Right cardiac atrium (tissue), 5 donors: Measurements from ENCODE around the gene JAZF1. TPM values are rescaled to one million over a fixed set of nuclear protein-coding genes. Genes with fewer than 3 reads are reported as not detected.
A peak's percentile ranks its signal among the peaks of the same experiment; 100 is the strongest.

Source experiments
- ATAC-seq, 2 donors: fragments of 200-7000 bp; cut with Tn5 transposase; one replicate each; pipeline versions ENCODE4 v1.8.0 to v1.9.1; 2020; ENCODE audit warnings: moderate library complexity in 2 of 2, mild to moderate bottlenecking in 1 of 2
- DNase-seq, 3 donors: peaks; one replicate each; pipeline ENCODE4 v3.0.0-alpha.2; 2020
- H3K27ac ChIP-seq: one replicate; pipeline ENCODE4 v1.5.1; 2013; ENCODE audit warnings: mild to moderate bottlenecking, low read length, control low read depth, moderate library complexity
- H3K27me3 ChIP-seq: one replicate; pipeline ENCODE4 v1.6.1; 2013; ENCODE audit not compliant: control insufficient read depth, insufficient read depth
- H3K4me1 ChIP-seq: one replicate; pipeline ENCODE4 v1.6.1; 2013; ENCODE audit warnings: low read length; ENCODE audit not compliant: control insufficient read depth, insufficient read depth
- H3K4me3 ChIP-seq: one replicate; pipeline ENCODE4 v1.5.1; 2013; ENCODE audit warnings: low read length, control low read depth
- H3K9me3 ChIP-seq: one replicate; pipeline ENCODE4 v1.6.1; 2013; ENCODE audit warnings: low read length; ENCODE audit not compliant: control insufficient read depth
- WGBS: extraction: QIAGEN DNeasy Blood & Tissue Kit; methylation state at CpG from one replicate; pipeline ENCODE4 v1.1.7; 2013; 5-methylcytosine and 5-hydroxymethylcytosine counted together
- intact Hi-C, 4 donors: fragments of 100-400 bp; cut with DNase I; formaldehyde crosslinking; loops; one replicate each; pipeline versions ENCODE4 v1.11.0 to v1.14.0; 2022 to 2023
- polyA plus RNA-seq: library from polyadenylated mRNA; stranded (reverse); fragments of 200-250 nt; gene quantifications from one replicate; pipeline ENCODE4 v1.2.3, GENCODE V29; 2013
- total RNA-seq, 4 donors: library from RNA; stranded (reverse); fragmentation: NEBNext Ultra II Directional; extraction: Animal tissue kit (Norgen Biotek cat#: 25700); gene quantifications; one replicate each; pipeline ENCODE4 v1.2.1, GENCODE V29; 2021
- donor health status: healthy with polysubstance abuse.
- donor health status: DM: no; HTN: yes; CAD: no.
- donor health status: DM: no; HTN: no; CAD: no.
- donor health status: DM: no; HTN: yes; CAD: no; lungs with severe emphysema.
- donor health status: DM: yes; HTN: yes; CAD: no.

JAZF1 gene
- total and polyA plus RNA-seq, 5 donors, result 12.9 to 27.4 (median 23.9) TPM

DNA sequence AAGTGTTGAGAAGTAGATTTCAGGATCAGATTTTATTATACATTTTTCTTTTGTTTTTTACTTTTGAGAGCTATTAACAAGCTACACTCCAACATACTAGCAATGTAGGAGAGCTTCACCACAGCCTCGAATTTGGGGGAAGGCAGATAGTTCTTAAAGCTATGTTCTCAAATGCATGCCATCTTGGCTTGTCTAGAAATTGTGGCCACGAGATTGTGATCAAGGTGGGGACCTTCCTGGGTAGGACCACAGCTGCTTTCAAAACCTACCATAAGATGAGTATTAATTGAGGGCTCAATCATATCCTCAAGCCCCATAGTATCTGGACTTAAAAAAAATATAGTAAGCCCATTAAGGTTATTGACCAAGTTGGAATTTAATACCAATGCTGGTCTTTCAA is 27.9 kb upstream of the JAZF1 start:
- DNase-seq (no peak), ATAC-seq (no peak)
- Histone ChIP-seq H3K4me3 (no peak overlapping the region), H3K27ac (no peak overlapping the region), H3K9me3 (no peaks in the 10 kb centered on the region), H3K4me1 (no peaks in the 10 kb centered on the region), H3K27me3 (no peaks in the 10 kb centered on the region)
- 76% methylated on average over 2 of the region's 2 CpGs for WGBS
- intact Hi-C loops, result no loop called here

DNA sequence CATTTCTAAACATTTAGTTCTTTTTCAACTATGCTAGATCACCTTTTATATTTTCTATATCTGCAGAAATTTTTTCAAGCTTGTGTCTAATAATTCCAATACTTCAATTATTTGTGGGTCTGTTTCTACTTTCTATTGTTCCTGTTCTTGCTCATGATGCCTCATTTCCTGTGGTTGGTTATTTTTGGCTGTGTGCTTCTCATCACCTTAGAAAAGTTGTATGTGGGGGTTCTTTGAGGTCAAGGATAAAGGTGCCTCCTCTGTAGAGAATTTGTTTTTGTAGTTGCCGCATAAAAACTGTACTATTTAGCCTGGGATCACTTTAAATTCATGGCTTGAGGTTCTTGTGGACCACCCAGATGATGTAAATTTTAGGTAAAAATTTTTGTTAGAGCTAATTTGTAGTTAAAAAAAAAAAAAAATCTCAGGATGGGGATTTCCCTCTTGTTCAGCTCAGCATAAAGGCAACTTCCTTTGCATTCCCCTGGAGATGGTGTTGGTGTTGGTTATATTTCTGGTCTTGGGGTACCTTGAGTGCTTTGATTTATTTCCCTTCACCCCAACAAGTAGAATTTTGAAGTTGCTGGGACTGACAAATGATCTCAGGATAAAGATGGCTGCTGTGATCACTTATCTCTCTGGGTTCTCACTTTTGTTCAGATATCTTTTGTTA is 27.0 kb upstream of the JAZF1 start:
- Histone ChIP-seq H3K27ac (no peak overlapping the region), H3K4me3 (no peak overlapping the region), H3K4me1 (no peaks in the 10 kb centered on the region), H3K27me3 (no peaks in the 10 kb centered on the region), H3K9me3 (no peaks in the 10 kb centered on the region)
- intact Hi-C loops, result no loop called here
- no peak for DNase-seq
- no peak for ATAC-seq
- whole genome bisulfite sequencing, result 63% methylated on average over 1 of the region's 1 CpG

DNA sequence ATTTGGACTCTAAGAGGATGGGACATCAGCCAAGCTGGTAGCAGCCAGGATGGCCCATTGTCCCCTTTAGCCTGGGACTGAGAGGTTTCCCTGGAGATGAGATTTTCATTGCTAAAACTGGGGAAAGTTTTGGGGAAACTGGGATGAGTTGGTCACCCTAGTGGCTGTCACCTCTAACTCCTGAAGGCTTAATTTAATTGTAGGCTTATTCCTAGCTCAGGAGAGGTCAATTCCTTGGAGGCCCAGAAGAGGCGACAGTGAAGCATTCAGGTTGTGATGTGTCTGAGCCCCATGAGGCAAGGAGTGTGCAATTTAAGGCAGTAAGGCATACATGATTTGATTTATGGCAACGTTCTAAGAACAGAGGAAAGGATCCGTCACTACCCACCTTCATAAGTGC is 24.9 kb upstream of the JAZF1 start:
- ATAC-seq (no peak), DNase-seq (no peak)
- no peak overlapping the region for H3K4me3 ChIP-seq
- intact Hi-C loops, result no loop called here
- H3K9me3 ChIP-seq, result no peaks in the 10 kb centered on the region
- no peaks in the 10 kb centered on the region for H3K27me3 ChIP-seq
- H3K27ac ChIP-seq, result no peak overlapping the region
- 88% methylated on average over 3 of the region's 3 CpGs for WGBS
- no peaks in the 10 kb centered on the region for H3K4me1 ChIP-seq

DNA sequence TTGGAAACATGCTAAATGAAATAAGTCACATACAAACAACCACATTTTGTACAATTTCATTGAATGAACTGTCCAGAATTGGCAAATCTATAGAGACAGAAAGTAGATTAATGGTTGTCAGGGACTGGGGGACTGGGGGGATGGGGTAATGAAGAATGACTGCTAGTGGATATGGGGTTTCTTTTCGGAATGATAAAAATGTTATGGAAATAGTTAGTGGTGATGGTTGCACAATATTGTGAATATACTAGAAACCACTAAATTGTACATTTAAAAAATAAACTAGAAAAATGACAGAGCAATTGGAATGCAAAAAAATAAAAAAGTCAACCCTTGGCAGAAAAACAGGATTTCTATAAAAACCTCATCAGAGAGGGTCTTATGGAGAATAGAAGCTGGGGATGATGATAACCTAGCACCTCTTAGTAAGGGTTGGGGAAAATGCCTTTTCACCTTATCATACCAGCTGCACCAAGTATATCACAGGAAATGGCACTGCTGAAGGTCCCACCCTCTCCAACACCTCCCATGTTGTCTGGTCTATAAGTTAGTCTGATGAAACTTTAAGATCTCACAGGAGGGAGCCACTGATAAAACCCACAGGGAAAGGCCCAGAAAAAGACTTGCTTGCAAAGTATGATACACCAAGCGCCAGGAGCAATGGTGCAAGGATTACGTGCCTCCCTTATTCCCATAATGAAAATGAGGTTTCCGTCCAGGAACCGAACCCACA is 23.1 kb upstream of the JAZF1 start:
- intact Hi-C loops, result no loop called here
- no peak for ATAC-seq
- H3K27ac ChIP-seq, result no peak overlapping the region
- 95% methylated on average over 5 of the region's 5 CpGs for WGBS
- no peak for DNase-seq
- no peaks in the 10 kb centered on the region for H3K9me3 ChIP-seq
- H3K4me3 ChIP-seq, result no peak overlapping the region
- H3K27me3 ChIP-seq, result no peaks in the 10 kb centered on the region
- H3K4me1 ChIP-seq, result no peaks in the 10 kb centered on the region

DNA sequence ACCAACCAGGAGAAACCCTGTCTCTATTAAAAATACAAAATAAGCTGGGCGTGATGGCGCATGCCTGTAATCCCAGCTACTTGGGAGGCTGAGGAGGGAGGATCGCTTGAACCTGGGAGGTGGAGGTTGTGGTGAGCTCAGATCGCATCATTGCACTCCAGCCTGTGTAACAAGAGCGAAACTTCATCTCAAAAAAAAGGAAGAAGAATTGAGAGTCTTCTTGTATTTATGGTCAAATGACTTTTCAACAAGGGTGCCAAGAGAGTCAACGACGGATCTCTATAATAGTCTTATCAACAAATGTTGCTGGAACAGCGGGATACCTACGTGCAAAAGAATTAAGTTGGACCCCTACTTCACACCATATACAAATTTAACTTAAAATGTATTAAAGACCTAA is 21.6 kb upstream of the JAZF1 start:
- ATAC-seq, result no peak
- intact Hi-C loops, result no loop called here
- H3K27ac ChIP-seq, result no peak overlapping the region
- WGBS, result 95% methylated on average over 9 of the region's 9 CpGs
- no peaks in the 10 kb centered on the region for H3K9me3 ChIP-seq
- H3K4me3 ChIP-seq, result no peak overlapping the region
- DNase-seq, result no peak
- H3K27me3 ChIP-seq, result no peaks in the 10 kb centered on the region
- no peaks in the 10 kb centered on the region for H3K4me1 ChIP-seq

DNA sequence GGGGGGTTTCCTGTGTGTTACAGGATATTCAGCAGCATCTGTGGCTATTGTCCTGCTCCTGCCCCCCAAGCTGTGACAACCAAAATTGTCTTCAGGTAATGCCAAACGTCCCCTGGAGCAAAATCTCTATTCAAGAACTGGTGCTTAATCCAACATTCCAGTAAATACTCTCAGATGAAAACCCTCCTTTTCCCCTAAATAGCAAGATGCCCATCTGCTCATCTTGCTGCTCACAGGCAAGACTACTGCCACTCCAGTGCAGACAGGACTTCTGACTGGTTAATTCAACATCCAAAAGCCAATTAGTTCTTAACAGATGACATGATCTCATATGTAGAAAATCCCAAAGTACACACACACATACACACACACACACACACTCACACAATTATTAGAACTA is 20.5 kb upstream of the JAZF1 start:
- H3K27me3 ChIP-seq, result no peaks in the 10 kb centered on the region
- WGBS, result 49% methylated on average over 1 of the region's 1 CpG
- H3K9me3 ChIP-seq, result no peaks in the 10 kb centered on the region
- no peak overlapping the region for H3K4me3 ChIP-seq
- H3K27ac ChIP-seq, result no peak overlapping the region
- DNase-seq (no peak), ATAC-seq (no peak)
- H3K4me1 ChIP-seq, result no peaks in the 10 kb centered on the region
- intact Hi-C loops, result no loop called here

DNA sequence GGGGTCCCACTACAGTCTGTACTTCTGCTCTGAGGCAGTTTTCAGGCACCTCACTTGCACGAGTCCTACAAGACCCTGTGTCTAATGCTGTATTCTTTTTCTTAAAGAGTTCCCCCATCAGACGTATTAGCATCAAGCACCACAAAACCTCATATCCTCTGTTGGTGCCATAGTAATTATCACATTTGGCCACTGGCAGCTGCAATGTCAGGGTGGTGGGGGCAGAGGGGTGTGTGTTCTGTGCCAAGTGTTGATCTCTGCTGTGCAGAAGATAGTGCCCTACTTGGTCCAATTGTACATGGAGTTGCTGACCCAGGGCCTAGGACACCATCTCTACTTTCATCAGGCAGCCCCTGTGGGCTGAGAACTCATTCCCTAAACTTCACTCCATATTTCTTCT is 20.0 kb upstream of the JAZF1 start:
- Histone ChIP-seq H3K4me3 (no peak overlapping the region), H3K4me1 (no peaks in the 10 kb centered on the region), H3K27ac (no peak overlapping the region), H3K27me3 (no peaks in the 10 kb centered on the region), H3K9me3 (no peaks in the 10 kb centered on the region)
- intact Hi-C loops, result no loop called here
- WGBS, result 31% methylated on average over 2 of the region's 2 CpGs
- no peak for DNase-seq
- peak in 1 of 2 donors; percentile 72 for ATAC-seq

DNA sequence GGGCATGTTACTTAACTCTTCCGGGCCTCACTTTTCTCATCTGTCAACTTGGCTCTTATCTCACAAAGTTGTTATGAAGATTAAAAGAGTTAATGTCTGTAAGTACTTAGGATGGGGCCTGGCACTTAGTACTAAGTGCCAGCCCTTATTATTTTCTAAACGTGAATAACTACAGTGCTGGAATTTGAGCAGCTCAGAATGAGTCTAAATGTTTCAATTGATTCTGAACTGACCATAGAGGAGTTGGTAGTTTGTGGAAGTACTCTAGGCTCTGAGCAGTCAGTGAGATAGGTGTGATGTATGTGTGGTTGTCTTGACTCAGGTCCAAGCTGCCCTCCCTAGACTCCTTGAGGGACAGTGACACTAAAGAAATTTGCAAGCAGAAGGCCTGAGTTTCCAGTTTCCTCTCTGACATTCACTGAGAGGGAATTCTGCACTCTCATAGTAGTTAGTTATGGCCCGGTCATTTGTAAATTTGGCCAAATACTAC is 18.5 kb upstream of the JAZF1 start:
- Histone ChIP-seq H3K27ac (no peak overlapping the region), H3K4me1 (no peaks in the 10 kb centered on the region), H3K9me3 (no peaks in the 10 kb centered on the region), H3K4me3 (no peak overlapping the region), H3K27me3 (no peaks in the 10 kb centered on the region)
- ATAC-seq (no peak), DNase-seq (no peak)
- intact Hi-C loops, result no loop called here
- WGBS, result 70% methylated on average over 3 of the region's 3 CpGs

DNA sequence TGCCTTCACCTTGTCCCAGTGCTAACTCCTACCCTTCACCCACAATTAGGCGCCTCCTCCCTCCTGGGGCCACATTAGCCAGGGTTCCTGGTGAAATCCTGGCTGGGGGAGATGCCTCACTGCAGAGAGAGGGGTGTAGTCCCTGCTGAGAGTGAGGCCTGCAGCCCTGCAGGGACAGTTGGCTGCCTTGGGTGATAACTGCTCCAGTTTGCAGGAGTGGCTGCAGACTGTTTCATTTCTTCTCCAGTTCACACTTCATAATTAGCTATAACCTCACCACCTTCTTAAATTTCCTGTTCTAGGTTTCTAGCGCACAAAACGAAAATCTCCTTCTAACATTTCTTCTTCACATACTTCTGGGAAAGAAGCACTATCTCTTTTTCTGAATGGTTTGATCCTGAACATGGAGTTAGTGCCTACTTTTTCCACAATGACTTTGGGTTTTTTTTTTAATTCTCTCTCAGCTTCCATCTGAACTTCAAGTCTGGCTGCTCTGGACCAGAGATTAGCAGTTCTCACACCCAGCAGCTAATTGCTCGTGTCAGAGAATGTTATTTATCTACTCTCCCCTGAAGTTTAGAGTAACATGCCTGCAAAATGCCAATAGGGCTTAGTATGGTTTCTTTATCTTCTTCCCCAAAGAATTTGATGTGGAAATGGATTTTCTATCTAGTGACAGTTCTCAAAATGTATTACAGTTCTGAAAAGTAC is 15.5 kb upstream of the JAZF1 start:
- ATAC-seq (no peak), DNase-seq (no peak)
- Histone ChIP-seq H3K4me3 (no peak overlapping the region), H3K27me3 (no peaks in the 10 kb centered on the region), H3K4me1 (no peaks in the 10 kb centered on the region), H3K9me3 (no peaks in the 10 kb centered on the region), H3K27ac (no peak overlapping the region)
- WGBS, result 71% methylated on average over 4 of the region's 4 CpGs
- intact Hi-C loops, result no loop called here

DNA sequence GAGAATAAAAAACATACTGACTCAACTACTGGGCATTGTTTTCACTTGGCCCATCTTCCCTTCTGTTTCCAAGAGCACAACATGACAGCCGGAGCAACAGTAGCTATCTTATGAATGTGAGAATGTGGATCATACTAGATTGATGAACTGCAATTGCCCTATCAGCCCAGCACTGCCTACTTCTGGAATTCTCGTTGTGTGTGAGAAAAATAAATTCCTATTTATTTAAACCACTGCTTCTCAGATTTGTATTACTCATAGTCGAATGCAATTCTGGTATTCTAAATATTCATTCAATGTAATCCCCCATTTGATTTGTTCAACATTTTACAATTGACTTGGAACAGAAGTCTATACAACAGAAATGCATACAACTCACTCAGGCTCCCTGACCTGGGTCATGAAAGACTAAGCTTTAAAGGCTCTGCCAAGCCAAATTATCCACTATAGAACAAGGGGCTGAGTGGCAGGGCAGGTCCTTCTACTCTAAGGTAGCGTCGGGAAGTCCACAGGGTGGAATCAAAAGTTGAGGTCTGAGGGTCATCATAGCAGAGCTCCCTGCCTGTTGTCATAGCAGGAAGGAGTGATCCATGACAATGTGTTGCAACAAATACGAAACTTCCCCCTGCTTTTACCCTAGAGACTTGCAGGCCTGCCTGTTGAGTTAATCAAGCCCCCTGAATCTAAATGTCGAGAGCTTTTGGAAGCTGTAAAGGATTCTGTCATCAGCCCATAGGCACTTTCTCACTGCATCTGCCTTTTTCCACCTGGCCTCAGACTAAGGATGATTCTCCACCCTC is 12.4 kb upstream of the JAZF1 start:
- peak in 1 of 2 donors; percentile 36 for ATAC-seq
- DNase-seq, result no peak
- WGBS, result 70% methylated on average over 7 of the region's 7 CpGs
- no peaks in the 10 kb centered on the region for H3K9me3 ChIP-seq
- H3K4me1 ChIP-seq, result no peaks in the 10 kb centered on the region
- no peaks in the 10 kb centered on the region for H3K27me3 ChIP-seq
- H3K4me3 ChIP-seq, result no peak overlapping the region
- intact Hi-C loops, result no loop called here
- no peak overlapping the region for H3K27ac ChIP-seq

DNA sequence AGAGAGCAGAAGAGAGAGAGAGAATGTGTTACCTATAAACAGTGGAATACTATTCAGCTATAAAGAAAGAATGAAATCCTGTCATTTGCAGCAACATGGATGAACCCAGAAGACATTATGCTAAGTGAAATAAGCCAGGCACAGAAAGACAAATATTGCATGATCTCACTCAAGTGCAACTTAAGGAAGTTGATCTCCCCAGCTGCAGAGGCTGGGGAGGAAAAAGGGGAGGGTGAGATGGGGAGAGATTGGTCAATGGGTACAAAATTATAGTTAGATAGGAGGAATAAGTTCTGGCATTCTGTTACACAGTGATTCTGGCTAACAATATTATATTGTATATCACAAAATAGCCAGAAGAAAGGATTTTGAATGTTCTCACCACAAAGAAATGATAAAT is 11.2 kb upstream of the JAZF1 start:
- Histone ChIP-seq H3K27me3 (no peaks in the 10 kb centered on the region), H3K4me1 (no peaks in the 10 kb centered on the region), H3K4me3 (no peak overlapping the region), H3K27ac (no peak overlapping the region), H3K9me3 (no peaks in the 10 kb centered on the region)
- DNase-seq (no peak), ATAC-seq (no peak)
- intact Hi-C loops, result no loop called here
